Subcutaneous adipose tissue (tissue), 4 donors: ENCODE data around the gene PLPP1. TPM values are rescaled to one million over a fixed set of nuclear protein-coding genes. Genes with fewer than 3 reads are reported as not detected.

Experiments
- total RNA-seq, 4 donors: library from RNA; depleted of rRNA; stranded (reverse); fragments of >200 nt; gene quantifications; one replicate each; pipeline ENCODE4 v1.1.0, GENCODE V29; 2016
- TF ChIP-seq, protein P1 (sequence below): fragments of 450-650 bp; IDR thresholded peaks from one replicate; pipeline ENCODE4 v1.5.1; 2016; ENCODE audit warnings: low read depth, mild to moderate bottlenecking, control low read depth, antibody characterized with exemption, moderate library complexity

The PLPP1 gene
- total RNA-seq, 4 donors from 2014 or later = 214 to 413 (median 287) TPM

DNA sequence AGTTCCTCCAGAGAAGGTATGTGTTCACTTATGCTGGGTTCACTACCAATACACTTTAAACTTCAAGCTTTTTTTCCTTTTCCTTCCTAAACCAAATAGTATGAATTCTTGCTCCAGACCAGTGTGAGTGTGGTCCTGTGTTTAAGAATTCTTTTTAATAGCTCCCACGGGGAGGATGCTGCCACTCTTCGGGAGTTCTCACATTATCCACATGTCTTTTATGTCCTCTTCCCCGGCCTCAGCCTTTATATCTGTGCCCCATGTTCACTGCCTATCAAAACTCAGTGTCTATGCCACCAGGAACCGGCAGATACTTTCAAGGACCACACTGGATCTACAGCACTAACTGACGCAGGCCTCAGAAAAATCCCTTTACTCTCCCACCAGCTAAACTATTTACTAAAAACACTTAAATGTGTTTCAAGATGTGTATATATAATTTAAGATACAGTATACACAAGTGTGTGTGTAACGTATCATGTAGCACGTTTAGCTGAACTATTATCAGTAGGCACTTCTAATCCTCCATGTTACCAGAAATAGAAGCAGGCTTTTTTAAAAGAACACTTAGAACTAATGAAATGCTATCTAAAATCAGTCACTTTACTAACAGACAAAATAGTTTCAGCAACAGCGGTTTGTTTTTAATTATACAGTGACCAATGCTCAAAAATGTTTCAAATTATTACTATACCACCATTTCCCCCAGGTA, 88.0 kb downstream of the PLPP1 start:
- TF ChIP-seq, protein P1, sequence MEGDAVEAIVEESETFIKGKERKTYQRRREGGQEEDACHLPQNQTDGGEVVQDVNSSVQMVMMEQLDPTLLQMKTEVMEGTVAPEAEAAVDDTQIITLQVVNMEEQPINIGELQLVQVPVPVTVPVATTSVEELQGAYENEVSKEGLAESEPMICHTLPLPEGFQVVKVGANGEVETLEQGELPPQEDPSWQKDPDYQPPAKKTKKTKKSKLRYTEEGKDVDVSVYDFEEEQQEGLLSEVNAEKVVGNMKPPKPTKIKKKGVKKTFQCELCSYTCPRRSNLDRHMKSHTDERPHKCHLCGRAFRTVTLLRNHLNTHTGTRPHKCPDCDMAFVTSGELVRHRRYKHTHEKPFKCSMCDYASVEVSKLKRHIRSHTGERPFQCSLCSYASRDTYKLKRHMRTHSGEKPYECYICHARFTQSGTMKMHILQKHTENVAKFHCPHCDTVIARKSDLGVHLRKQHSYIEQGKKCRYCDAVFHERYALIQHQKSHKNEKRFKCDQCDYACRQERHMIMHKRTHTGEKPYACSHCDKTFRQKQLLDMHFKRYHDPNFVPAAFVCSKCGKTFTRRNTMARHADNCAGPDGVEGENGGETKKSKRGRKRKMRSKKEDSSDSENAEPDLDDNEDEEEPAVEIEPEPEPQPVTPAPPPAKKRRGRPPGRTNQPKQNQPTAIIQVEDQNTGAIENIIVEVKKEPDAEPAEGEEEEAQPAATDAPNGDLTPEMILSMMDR = no peak

DNA sequence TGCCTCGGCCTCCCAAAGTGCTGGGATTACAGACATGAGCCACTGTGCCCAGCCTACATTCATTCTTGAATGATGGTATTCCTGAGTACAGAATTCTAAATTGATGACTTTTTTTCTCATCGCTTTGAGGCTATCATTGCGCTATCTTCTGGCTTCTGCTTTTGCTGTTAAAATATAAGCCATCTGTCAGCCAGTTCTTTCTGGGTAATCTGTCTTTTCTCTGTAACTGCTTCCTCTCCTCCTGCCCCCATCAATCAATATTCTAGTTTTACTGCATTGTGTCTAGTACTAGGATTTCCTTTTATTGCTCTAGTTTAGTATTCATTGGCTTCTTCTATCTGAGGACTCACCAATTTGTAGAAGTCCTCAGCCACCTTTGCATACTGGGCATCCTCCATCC, 89.0 kb downstream of the PLPP1 start:
- TF ChIP-seq, protein P1 = no peak

DNA sequence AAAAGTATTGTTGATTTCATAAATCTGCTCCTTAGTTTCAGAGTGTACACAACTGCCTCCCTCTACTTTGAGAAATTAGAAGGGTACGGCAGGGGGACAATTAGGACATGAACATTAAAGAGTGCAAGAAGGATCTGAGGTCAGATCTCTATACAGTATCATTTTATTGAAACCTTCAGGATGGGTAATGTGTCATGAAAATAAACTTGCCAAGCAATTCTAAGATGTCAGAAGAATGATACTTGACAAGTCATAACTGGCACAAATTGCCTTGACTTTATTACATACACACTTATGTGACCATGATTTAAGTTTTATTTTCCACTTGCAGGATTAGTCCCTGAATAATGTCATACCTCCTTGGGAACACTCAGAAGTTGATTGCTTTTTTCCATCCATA, 92.8 kb downstream of the PLPP1 start:
- TF ChIP-seq, protein P1 = no peak

DNA sequence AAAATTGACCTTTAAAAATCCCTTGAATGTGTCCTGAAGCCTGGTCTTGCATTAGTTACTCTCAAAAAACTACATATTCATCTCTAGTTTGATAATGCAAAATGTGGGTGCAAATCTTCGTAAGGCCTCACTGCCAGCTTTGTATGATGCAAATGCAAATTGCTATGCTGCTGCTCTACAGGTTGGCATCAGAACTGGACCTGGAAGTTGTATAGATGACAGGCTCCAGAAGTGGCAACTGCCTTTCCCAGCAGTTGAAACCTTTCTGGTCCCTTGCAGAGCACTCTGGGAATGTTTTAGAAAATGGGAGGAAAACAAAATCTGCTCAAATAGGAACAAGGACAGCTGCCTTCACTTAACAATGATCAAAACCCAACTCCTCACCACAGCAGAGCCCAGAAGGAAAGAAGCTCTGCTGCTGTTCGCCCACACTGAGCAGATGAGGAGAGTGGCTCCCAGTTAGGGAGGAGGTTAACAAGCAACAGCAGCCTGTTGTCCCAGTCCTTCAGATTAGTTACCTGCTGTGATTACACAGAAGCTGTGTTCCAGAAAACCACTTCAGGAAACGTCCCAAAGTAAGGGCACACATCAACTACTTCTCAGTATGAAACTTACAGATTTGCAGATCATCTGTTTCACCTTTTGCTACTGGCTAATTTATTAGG, 93.5 kb downstream of the PLPP1 start:
- TF ChIP-seq, protein P1 = no peak

DNA sequence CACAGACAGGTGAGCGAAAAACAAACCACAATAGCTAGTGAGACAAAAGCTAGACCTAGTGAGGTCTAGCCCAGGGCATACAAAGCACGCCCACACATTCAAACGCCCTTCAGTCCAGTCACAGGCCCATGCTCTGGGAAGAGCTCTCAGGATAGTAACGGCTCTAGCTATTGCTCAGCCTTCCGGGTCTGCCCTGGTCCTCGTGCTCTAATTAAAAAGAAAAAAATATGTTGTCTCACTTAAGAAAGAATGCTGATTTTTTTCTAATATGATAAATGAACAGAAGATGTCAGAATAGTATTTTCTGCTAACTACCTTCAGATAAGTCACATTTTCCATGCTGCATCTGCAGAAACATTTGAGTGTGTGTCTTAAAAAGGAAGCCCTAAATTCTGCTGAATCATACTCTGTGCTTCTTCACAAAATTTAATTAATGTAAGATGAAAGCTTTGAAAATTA, 94.5 kb downstream of the PLPP1 start:
- TF ChIP-seq, protein P1 = no peak

DNA sequence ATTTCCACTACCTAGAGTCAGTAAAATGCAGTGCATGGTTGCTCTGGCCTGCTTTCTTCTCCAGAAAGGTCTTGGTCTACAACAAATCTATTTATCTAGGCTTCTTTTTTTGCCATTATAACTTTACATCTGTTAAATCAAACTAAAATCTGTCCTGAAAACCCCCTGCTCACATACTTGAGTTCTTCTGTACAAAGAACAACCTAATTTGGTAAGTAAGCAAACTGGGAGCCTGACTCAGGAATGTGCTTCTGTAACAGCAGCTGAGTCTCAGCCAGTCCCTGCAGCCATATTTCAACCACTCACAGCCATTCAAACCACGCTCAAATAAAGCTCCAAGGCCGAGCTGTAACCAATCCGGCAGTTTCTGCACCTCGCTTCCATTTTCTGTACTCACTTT, 95.8 kb downstream of the PLPP1 start:
- TF ChIP-seq, protein P1 = no peak

DNA sequence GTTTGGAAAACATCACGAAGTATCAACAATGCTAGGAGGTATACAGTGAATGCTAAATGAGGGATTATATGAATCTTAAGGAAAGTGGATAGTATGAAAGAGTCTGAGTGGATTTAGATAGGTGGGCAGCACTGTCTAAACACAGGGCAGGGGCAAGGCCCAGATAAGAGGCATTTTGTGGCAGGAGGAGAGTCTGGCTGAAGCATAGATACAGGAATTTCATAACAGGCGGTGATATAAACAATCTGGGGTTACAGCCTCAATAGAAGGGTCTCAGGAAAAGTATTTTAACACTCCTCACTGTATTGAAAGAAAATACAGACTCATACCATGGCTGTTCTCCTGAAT, 96.9 kb downstream of the PLPP1 start:
- TF ChIP-seq, protein P1 = no peak
